Rectal smooth muscle tissue (tissue), 1 donor: ENCODE data around the gene RXRA.

Source experiments
- H3K27ac ChIP-seq: one replicate; pipeline ENCODE4 v1.7.0; 2013; ENCODE audit warnings: low read depth, low read length, inconsistent platforms
- H3K27me3 ChIP-seq: one replicate; pipeline ENCODE4 v1.7.0; 2013; ENCODE audit warnings: low read length; ENCODE audit not compliant: control insufficient read depth, insufficient read depth
- H3K36me3 ChIP-seq: one replicate; pipeline ENCODE4 v1.7.0; 2013; ENCODE audit warnings: low read length; ENCODE audit not compliant: control insufficient read depth, insufficient read depth
- H3K4me1 ChIP-seq: one replicate; pipeline ENCODE4 v1.7.0; 2013; ENCODE audit warnings: low read length; ENCODE audit not compliant: control insufficient read depth, insufficient read depth
- H3K4me3 ChIP-seq: one replicate; pipeline ENCODE4 v1.7.0; 2013; ENCODE audit warnings: low read length
- H3K9ac ChIP-seq: one replicate; pipeline ENCODE4 v1.7.0; 2013; ENCODE audit warnings: low read length

RXRA gene

GRCh38 chr9:134418354-134418753, 92.1 kb downstream of the RXRA start:
- Histone ChIP-seq H3K27me3 (no peaks in the 10 kb centered on the region), H3K36me3 (peaks cover 15% of the 10 kb centered on the region), H3K27ac (no peak overlapping the region), H3K9ac (no peak overlapping the region), H3K4me1 (peaks cover 15% of the 10 kb centered on the region), H3K4me3 (no peak overlapping the region)

GRCh38 chr9:134419000-134419683, 92.9 kb downstream of the RXRA start:
- Histone ChIP-seq H3K27ac (no peak overlapping the region), H3K9ac (no peak overlapping the region), H3K36me3 (peaks cover 15% of the 10 kb centered on the region), H3K27me3 (no peaks in the 10 kb centered on the region), H3K4me1 (peaks cover 10% of the 10 kb centered on the region), H3K4me3 (no peak overlapping the region)

GRCh38 chr9:134419684-134420076, 93.4 kb downstream of the RXRA start:
- no peak overlapping the region for H3K9ac ChIP-seq
- H3K36me3 ChIP-seq: peaks cover 15% of the 10 kb centered on the region
- no peaks in the 10 kb centered on the region for H3K27me3 ChIP-seq
- peaks cover 5% of the 10 kb centered on the region for H3K4me1 ChIP-seq
- H3K27ac ChIP-seq: no peak overlapping the region
- no peak overlapping the region for H3K4me3 ChIP-seq

GRCh38 chr9:134420281-134420845, 94.1 kb downstream of the RXRA start:
- peaks cover 15% of the 10 kb centered on the region for H3K36me3 ChIP-seq
- H3K4me3 ChIP-seq: no peak overlapping the region
- no peaks in the 10 kb centered on the region for H3K27me3 ChIP-seq
- no peak overlapping the region for H3K27ac ChIP-seq
- peaks cover 4% of the 10 kb centered on the region for H3K4me1 ChIP-seq
- H3K9ac ChIP-seq: no peak overlapping the region

GRCh38 chr9:134420974-134421432, 94.7 kb downstream of the RXRA start:
- Histone ChIP-seq H3K4me1 (peaks cover 4% of the 10 kb centered on the region), H3K9ac (no peak overlapping the region), H3K27ac (no peak overlapping the region), H3K36me3 (peaks cover 15% of the 10 kb centered on the region), H3K27me3 (no peaks in the 10 kb centered on the region), H3K4me3 (no peak overlapping the region)

- H3K27me3 ChIP-seq: no peaks in the 10 kb centered on the region
- no peak overlapping the region for H3K4me3 ChIP-seq
- H3K4me1 ChIP-seq: peaks cover 4% of the 10 kb centered on the region
- no peak overlapping the region for H3K27ac ChIP-seq
- H3K36me3 ChIP-seq: peaks cover 12% of the 10 kb centered on the region
- no peak overlapping the region for H3K9ac ChIP-seq
Measured at GRCh38 chr9:134421888-134422287, 95.6 kb downstream of the RXRA start.

GRCh38 chr9:134422301-134423090, 96.2 kb downstream of the RXRA start:
- Histone ChIP-seq H3K36me3 (peaks cover 12% of the 10 kb centered on the region), H3K27me3 (no peaks in the 10 kb centered on the region), H3K9ac (no peak overlapping the region), H3K4me1 (peaks cover 4% of the 10 kb centered on the region), H3K4me3 (no peak overlapping the region), H3K27ac (no peak overlapping the region)

- Histone ChIP-seq H3K36me3 (peaks cover 9% of the 10 kb centered on the region), H3K9ac (no peak overlapping the region), H3K4me1 (peaks cover 4% of the 10 kb centered on the region), H3K27ac (no peak overlapping the region), H3K4me3 (no peak overlapping the region), H3K27me3 (no peaks in the 10 kb centered on the region)
Measured at GRCh38 chr9:134423166-134423565, 96.9 kb downstream of the RXRA start.

- H3K9ac ChIP-seq: no peak overlapping the region
- no peak overlapping the region for H3K4me3 ChIP-seq
- peaks cover 5% of the 10 kb centered on the region for H3K36me3 ChIP-seq
- H3K27me3 ChIP-seq: no peaks in the 10 kb centered on the region
- H3K4me1 ChIP-seq: no peaks in the 10 kb centered on the region
- H3K27ac ChIP-seq: no peak overlapping the region
Measured at GRCh38 chr9:134423749-134424148, 97.5 kb downstream of the RXRA start.

- H3K27me3 ChIP-seq: no peaks in the 10 kb centered on the region
- H3K36me3 ChIP-seq: peaks cover 5% of the 10 kb centered on the region
- H3K4me1 ChIP-seq: no peaks in the 10 kb centered on the region
- H3K27ac ChIP-seq: no peak overlapping the region
- no peak overlapping the region for H3K9ac ChIP-seq
- no peak overlapping the region for H3K4me3 ChIP-seq
Measured at GRCh38 chr9:134424818-134425217, 98.6 kb downstream of the RXRA start.

GRCh38 chr9:134425401-134425800, 99.1 kb downstream of the RXRA start:
- no peak overlapping the region for H3K9ac ChIP-seq
- peaks cover 5% of the 10 kb centered on the region for H3K36me3 ChIP-seq
- no peak overlapping the region for H3K27ac ChIP-seq
- no peaks in the 10 kb centered on the region for H3K27me3 ChIP-seq
- no peak overlapping the region for H3K4me3 ChIP-seq
- H3K4me1 ChIP-seq: no peaks in the 10 kb centered on the region

- Histone ChIP-seq H3K36me3 (peaks cover 3% of the 10 kb centered on the region), H3K9ac (no peak overlapping the region), H3K27ac (no peak overlapping the region), H3K4me3 (no peak overlapping the region), H3K27me3 (no peaks in the 10 kb centered on the region), H3K4me1 (no peaks in the 10 kb centered on the region)
Measured at GRCh38 chr9:134425812-134426211, 99.6 kb downstream of the RXRA start.
